ENCODE results near the gene ADIPOR1.

- TF ChIP-seq CTCF (IDR thresholded peaks at IDR 0.05) (no peak), POLR2A (IDR thresholded peaks at IDR 0.05) (no peak)
Measured at GRCh38 chr1:202989879-202990278, 31.8 kb upstream of the ADIPOR1 start.
